Suppressor macrophage (primary cell): ENCODE data around the gene PCBP3.

ENCODE experiments used
- DNase-seq, 4 experiments: peaks; one replicate each; pipeline ENCODE4 v3.0.0-alpha.2; 2020 to 2022

PCBP3 gene

DNA sequence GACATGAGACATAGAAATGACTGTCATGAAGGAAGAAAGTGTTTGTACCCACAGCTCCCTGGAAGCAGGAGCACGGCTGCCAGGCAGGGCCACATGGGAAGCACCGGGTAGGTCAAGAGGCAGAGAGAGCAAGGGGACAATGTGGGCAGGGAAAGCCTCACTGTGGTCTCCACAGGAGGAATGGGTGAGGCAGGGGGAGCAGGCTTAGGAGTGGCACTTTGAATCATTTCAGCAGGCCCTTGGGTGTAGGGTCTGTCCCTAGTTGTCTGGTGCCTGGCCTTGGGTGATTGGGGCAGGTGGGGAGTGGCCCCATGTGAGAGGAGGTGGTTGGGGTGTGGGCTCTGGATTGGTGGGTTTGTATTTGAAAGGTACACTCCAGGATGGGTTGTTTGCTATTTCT, 83.9 kb downstream of the PCBP3 start:
- DNase-seq: no peak

DNA sequence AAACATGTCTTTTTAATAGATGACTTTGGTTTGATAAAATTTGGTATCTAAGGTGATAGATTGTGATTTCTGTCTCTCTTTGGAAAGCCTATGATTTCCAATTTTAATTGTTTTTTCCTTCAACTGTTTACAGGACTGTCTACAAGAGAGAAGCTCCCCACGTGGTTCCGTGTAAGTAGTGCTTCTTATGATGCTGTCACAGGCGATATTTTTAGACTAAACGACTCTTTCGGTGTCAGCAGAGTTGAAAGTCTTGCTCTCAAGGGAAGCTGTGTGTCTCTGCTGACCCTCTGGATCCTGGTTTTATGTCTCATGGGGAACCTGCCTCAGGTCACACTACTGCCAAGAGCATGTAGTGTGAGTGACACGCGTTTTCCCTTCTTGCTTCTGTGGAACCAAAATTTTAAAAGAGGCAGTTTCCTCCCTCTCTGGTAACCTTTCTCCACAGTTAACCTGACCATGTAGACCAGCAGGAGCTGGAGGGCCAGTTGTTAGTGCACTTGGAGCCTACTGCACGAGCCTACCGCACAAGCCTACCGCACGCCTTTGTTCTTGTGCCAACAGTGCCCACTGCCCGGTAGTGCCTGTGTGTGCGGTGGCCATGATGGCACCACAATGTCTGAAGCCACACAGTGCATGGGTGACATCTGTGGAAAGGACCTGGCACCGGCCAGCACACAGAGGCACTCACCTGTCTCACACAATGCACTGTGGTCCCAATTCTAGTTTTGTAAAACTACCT, 91.9 kb downstream of the PCBP3 start:
- no peak for DNase-seq

DNA sequence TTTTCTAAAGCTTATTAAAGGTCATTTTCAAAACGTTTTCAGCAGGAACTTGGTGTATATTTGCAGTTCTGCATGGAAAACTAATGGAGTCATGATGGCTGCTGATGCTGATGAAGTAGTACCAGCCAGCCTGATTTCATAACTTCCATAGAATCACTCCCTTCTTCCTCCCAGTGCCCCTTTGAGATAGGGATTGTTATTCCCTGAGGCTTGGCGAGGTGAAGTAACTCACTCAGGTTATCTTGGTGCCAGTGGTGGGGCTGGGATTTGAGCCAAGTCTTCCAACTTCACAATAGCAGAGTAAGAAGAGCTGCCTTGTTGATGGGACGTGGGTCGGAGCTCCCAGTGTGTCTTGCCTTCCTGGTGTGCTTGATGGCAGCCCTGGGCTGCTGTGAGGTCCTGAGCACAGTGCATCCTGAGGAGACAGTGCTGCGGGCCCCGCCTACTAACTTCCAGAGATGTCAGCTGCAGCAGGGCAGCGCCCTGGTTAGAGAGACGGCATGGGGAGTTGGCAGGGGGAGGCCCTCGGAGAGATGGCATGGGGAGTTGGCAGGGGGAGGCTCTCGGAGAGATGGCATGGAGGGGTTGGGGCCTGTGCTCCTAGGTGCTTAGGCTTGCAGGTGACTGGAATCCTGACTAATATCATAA, 92.6 kb downstream of the PCBP3 start:
- no peak for DNase-seq

DNA sequence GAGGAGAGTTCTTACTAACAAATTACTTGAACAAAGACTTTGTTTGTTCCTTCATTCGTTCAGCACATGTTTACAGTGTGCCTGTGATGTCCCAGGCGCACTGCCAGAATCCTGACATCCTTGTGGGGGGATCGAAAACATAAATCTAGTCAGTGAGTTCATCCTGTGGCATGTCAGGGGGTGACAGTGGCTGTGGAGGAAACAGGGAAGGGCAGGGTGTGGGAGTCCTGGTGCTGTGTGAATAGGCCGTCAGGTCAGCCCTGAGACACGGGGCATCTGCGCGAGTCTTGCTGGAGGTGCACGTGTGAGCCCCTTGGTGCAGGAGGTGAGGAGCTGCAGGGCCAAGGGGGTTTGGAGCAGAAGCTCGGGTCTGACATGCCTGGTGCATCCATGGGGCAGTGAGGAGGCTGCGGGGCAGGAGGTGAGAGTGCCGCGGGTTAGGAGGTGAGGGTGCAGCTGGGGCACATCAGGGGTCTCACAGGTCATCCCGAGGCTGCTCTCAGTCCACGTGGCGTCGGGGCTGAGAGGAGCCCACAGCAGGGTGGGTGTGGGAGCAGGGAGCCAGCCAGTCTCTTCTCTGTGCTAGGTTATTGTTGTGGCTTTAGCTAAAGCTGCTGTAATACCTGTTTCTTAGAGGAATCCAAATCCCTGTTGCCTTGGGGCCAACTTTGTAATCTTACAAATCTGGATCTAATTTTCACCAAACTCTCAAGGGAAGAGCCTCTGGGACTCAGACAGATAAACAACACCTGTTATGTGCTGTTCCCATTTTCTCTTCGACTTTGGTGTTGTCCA, 93.4 kb downstream of the PCBP3 start:
- DNase-seq: no peak

DNA sequence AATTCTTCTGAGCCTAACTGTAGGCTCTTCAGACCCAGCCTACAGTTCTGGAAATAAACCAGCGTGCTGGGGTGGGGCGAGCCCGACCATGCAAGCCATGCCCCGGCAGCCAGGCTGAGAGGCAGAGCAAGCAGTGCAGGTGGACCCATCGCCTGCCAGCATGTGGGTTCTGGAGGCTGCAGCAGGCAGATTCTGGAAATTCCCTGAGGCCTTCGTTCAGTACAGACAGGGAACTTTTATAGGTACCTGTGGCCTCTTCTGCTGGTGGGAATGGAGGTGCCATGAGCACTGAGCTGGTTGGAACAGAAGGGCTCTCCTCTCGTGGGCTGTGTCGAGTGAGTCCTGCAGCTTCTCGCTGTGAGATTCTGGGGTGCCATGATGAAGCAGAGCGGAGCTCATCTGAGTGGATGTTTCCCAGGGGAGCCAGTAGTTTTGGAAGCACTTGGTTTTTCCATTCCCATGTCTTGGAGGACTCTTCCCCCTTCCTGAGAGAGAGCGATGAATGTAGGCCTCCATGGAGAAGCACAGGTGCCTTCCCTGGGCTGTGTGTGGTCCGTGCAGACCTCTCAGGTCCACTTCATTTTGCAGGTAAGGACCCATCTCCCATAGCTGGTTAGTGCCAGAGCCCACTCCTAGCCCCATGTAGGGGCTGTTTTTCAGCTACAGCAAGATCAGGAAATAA, 94.1 kb downstream of the PCBP3 start:
- no peak for DNase-seq

DNA sequence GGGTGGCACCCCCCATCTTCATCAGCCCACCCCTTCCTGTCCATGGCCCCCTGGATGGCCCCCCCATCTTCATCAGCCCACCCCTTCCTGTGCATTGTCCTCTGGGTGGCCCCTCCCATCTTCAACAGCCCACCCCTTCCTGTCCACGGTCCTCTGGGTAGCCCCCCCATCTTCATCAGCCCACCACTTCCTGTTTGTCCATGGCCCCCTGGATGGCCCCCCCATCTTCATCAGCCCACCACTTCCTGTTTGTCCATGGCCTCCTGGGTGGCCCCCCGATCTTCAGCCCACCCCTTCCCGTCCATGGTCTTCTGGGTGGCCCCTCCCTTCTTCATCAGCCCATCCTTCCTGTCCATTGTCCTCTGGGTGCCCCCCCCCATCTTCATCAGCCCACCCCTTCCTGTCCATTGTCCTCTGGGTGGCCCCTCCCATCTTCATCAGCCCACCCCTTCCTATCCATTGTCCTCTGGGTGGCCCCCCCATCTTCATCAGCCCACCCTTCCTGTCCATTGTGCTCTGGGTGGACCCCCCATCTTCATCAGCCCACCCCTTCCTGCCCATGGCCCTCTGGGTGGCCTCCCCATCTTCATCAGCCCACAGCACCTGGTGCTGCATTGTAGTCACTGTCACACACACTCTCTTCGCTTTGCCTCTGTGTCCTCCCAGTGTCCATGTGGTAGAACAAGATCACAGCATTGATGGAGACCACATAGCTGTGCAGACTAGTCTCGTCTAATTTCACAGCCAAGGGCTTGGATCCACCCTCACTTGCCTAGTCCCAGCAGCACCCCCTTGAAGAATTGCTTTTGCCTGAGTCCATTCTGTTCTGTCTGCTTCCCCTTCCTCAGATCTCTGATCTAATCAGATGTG, 95.9 kb downstream of the PCBP3 start:
- no peak for DNase-seq

DNA sequence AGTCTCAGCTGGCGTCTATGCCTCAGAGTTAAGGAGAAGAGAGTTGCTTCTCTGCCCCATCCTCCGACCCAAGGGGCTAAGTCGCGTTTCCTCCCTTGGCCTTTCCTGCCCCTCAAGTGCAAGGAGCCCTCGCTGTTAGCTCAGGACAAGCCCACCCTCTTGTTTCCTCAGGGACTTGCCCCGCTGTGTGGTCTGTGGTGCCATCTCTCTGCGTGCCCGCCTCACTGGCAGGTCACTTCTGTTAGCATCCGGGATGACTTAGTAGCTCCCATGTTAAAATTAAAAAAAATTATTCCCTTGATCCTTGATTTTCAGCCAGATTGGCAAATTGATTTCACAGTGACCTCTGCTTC, 96.5 kb downstream of the PCBP3 start:
- no peak for DNase-seq

DNA sequence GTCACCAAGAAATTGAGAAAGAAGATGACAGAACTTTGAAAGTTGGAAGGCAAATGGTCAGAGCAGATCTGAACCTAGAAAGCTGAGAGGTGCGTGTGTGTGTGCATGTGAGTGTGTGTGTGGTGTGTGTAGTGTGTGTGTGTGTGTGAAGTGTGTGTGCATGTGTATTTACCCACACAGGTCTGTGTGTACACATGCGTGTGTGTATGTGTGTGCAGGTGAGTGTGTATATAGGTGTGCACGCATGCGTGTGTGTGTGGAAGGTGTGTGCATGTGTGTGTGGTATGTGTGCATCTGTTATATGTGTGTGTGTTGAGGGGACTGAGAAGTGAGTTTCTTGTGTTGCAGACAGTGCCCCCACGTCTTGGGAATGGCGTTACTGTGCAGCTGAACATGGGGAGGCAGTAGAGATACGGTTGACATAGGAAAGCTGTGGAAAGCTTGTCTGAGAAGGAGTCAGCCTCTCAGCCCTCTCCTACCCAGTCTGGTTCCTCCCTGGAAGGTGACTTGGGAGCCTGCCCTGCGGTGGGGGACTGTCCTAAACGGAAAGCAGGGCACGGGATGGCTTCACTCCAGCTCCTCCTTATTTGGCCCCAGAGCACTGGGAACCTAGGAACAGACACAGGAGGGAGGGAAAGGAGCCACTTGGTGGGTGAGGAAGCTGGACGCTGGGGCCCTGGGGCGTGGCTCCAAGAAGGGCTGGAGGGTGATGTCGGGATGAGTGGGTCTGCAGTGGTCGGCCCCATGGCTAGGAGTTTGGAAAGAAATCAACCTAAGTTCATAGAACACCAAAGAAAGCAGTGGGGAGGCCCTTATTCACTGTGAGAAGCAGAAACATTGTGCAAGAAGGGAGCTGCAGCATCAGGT, 97.2 kb downstream of the PCBP3 start:
- DNase-seq: no peak

DNA sequence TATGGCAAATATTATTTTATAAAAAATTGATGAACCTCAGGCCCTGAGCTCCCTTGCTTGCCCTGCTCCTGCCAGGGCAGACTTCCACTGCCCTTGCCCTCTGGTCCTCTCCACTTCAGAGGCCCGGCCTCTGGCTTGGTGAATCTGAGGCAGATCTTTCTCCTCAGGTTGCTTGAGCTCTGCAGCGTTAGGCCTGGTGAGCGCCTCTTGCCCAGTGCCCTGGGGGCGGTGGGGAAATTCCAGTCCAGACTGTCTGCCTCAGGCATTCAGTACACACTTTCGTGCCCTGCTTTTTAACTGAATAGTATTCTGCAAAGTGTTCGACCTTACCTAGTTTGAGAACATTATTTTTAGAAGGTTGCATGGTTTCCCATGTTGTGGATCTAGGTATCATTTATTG, 98.2 kb downstream of the PCBP3 start:
- no peak for DNase-seq

DNA sequence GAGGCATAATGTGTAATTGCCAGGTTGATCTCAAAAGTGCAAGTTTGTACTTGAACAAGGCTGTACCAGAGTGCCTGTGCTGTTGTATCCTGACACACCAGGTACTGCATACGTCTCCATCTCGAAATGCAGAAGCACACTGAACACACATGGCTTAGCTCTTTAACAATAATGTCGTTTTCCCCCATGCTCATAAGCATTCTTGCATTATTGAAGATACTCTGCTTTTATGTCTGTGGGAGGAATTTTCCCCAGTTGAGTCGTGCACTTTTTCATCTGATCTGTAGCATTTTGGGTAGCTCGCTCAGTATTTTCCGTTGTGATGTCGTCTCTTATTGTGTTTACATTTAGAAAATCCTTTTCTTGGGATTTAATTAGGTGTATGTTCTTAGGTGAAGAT, 98.7 kb downstream of the PCBP3 start:
- no peak for DNase-seq

DNA sequence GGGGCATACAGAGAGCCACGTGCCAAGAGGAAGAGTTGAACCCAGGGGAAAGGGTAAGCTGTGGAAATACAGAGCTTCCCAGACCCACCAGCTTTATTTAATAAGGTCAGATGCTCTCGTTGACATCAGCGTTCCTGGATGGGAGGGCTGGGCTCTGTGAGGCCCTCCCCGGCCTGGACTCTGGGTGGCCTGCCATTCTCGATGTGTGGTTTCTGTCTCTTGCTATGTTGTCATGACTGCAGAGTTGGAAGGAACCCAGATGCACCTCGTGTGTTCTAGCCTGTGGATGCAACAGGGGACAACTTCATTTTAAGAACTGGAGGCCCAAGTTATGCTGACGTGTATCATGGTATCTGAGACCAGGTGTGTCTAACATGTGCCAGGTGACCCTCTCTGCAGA, 101.7 kb downstream of the PCBP3 start:
- no peak for DNase-seq

DNA sequence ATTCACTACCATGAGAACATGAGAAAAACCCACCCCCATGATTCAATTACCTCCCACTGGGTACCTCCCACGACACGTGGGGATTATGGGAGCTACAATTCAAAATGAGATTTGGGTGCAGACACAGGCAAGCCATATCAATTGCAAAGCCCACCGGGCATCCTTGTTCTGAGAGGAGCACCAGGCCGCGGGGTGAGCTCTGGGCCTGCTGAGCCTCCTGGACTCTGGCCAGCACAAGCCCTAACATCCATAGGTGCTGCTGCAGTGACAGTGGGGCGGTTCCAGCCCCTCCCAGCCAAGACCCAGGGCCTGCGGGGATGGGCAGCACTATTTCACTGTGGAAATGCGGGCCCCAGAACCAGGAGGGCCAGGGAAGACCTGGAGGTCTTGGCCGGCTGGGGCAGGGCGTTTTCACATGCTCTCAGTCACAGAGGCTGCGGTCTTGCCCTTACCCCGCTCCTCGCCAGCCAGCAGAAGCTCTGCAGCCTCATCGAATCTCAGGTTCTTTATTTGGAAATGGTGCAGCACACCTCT, 103.8 kb downstream of the PCBP3 start:
- no peak for DNase-seq

DNA sequence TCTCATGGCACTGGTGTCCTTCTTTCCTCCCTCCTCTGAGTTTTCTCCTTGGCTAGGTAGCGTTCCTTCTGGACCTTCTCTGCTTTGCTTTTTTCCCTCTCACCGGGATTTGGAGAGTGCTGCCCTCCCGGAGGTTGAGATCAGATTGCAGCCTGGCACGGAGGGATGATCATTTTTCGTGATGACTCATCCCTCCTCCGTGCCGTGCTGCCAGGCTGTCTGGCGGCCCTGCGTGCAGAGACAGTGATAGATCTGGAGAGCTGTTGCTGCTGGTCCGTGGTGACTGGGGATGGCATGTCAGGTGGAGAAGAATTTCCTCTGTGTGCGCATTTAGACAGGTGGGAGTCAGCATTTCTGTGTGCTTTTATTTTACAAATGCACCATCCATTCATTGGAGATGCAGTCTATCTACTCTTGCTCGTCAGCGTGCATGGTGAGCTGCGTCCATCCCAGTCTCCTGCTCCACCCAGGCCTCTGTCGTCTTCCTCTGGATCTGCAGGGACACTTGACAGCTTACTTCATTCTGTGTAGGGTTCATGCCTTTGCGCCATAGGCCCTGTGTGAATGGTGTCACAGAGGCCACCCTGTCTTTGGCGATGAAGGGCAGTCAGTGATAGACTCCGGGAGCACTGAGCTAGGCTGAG, 104.4 kb downstream of the PCBP3 start:
- DNase-seq: no peak

DNA sequence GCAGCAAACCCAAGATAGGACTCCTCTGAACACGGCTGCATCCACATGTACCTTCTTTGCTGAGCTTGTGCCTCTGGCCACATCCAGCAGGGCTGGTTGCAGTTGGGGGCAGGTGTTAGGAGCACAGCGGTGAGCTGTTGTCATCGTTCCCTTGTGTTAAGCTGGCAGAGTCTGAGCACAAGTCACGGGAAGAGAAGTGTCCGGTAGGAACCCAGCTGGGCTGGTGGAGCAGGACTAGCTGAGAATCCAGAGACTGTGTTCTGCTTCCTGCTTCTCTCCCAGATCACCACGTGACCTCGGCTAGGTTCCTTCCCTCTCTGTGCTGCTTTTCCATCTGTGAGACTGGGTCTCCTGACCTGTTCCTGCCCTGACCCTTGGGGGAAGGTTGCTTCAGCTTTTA, 105.1 kb downstream of the PCBP3 start:
- DNase-seq: peak in 1 of 4 experiments; percentile 40

DNA sequence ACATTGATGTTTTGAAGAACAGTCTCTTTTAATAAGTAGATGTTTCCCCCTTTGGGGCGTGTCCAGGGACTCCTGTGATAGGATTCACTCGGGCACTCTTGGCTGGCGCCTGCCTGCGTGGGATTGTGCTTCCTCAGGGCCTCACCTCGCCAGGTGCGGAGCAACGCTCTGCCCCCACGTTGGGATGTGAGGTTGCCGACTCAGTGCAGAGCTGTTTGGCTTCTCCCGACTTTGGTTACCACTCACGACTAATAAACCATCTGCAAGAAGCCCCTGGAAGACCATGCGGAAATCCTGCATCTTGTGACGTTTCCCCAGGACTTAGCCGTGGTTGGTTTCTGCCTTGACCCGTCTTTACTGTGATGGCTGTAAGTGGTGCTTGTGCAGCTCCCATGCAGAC, 106.4 kb downstream of the PCBP3 start:
- DNase-seq: no peak

DNA sequence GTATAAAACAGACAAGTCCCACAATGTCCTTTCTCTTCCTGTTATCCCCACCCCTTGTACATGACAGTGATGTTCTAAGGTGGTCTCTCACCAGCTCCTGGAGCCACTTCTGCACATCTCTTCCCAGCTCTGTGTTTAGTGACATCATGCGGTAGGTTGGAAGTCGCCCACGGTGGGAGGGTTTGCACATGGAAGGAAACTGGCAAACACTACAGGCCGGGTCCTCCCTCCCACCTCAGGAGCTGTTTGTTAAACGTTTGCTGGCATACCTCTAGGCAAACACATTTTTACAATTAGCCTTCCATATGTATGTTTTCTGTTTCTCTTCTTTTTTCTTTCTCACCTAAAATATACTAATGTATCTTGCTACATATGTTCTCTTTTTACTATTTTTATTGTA, 107.4 kb downstream of the PCBP3 start:
- no peak for DNase-seq

DNA sequence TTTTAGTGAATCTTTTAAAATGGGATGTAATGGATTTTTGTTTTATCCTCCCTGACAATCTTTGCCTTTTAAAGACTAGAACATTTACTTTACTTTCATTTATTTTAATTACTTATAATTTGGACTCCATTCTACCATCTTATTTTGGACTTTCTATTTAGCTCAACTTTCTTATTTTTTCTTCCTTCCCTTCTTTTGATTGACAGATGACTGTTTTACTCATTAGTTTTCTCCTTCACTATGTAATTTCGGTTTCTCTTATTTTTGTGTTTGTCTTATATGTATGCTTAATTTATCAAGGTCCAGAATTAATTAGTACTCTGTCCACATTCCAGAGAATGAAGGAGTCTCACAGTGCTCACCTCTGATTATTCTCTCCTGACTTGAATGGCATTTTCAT, 109.9 kb downstream of the PCBP3 start:
- no peak for DNase-seq

DNA sequence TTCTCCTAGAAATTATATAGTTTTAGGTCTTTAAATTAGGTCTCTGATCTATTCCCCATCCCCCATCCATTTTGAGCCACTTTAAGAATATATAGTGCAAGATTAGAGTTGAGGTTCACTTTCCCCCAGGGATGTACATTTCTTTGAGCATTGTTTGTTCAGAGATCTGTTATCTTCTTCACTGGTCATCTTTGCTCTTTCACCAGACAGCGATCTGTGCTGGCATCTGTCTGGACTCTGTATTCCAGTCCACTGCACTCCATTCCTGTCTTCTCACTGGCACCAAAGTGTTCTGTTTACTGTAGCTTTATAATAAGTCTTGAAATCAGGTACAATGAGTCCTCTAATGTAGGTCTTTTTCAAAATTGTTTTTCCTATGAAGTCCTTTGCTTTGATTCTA, 112.5 kb downstream of the PCBP3 start:
- DNase-seq: no peak

DNA sequence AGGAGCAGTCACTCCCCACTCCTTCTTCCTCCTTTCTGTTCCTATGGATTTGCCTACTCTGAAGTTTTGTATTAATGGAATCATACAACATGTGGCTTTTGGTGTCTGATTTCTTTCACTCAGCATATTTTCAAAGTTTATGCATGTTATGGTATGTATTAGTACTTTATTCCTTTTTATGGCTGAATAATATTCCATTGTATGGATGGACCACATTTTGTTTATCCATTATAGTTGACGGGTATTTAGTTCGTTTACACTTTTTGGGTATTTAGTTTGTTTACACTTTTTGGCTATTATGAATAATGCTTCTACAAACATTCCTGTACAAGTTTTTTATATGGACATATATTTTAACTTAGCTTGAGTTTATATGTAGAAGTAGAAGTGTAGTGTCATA, 113.1 kb downstream of the PCBP3 start:
- DNase-seq: no peak

DNA sequence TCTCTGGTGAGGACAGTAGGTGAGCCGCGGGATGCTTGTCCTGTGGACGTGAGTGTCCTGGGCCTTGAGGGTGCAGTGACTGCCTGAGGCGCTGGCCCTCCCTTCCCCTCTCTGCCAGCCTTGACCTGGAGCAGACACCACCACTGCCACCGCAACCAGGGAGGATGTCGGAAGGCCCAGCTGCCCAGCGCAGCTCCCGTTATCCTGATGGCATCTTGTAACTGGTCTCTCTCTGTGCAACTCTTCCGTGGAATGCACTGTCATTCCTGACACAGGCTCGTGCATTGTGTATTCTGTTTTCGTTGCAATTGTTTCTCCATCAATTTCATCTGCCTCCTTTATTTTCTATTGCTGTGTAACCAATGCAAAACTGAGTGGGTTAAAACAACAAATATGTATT, 118.2 kb downstream of the PCBP3 start:
- no peak for DNase-seq

DNA sequence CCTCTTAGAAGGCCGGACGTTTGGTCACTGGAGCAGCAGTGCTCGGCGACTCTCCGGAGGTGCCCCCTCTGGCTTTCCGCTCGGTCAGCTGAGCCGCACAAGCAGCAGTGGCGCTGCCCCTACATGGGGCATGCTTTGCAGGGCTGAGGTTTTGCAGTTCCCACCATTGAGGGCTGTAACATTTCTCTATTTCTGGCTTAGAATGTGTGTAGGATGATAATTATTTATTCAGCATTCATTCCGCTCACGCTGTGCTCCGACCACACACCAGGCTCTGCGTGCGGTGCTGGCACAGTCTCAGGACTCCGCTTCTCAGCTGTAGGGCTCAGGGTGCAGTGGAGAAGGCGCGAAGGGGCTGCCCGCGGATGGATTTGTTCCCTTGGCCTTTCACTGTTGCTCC, 119.5 kb downstream of the PCBP3 start:
- no peak for DNase-seq
